ENCODE data around the gene NAA50. TPM values are rescaled to one million over a fixed set of nuclear protein-coding genes. Genes with fewer than 3 reads are reported as not detected.
A peak's percentile ranks its signal among the peaks of the same experiment; 100 is the strongest.

The NAA50 gene
- total RNA-seq, 4 donors from 2014 or later, result 127 to 172 (median 147) TPM

GRCh38 chr3:113744941-113745755 is 901 bp downstream of the NAA50 start:
- peak; percentile 54 for ATAC-seq
- H3K27ac ChIP-seq, result peak overlapping the region; percentile 90 to 97 (median 96)
- no peak for TF ChIP-seq EP300 (IDR thresholded peaks at IDR 0.05)
- TF ChIP-seq POLR2AphosphoS5 (IDR thresholded peaks at IDR 0.05), result peak; percentile 77
- peak; percentile 33 to 76 (median 66) for TF ChIP-seq CTCF (IDR thresholded peaks at IDR 0.05)
- no peak for TF ChIP-seq POLR2A (IDR thresholded peaks at IDR 0.05)
- H3K4me1 ChIP-seq, result peaks cover 12 to 76% (median 18%) of the 10 kb centered on the region in 3 donors
- WGBS, 2 donors (ENCODE audit: low coverage in 1 of 2), result 0 to 1% methylated on average over 15 to 26 of the region's 35 CpGs
- H3K9me3 ChIP-seq, result no peaks in the 10 kb centered on the region
- no peaks in the 10 kb centered on the region for H3K27me3 ChIP-seq
- peak overlapping the region; percentile 79 to 83 for H3K4me3 ChIP-seq
- no peaks in the 10 kb centered on the region for H3K36me3 ChIP-seq

DNA sequence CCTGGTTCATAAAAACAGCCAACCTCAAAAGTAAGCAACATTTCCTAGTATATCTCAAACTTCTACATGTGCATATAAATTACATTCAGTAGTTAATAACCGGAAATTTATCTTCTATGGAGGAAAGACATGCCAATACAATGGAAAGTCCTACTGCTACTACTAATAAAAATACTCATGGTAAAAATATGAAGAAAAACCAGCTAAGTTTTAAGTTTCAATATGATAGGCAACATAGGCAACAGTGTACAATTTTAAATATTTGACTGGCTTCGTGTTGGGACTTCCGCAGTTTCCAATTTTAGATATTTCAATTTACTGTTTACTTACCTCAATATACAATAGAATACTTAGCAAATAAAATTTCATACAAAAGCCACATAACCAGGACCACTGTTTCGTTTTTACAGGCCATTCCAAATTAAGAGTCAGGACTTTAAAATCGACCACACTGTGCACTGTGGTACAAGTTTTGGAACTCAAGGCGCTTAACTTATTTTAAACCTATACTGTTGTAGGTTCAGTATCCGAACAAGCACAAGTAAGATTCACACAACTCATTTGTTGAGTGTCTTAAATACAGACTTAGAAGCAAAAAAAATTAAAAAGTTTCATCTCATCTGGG is 2.9 kb downstream of the NAA50 start:
- 59 to 71% methylated on average over 7 of the region's 7 CpGs for WGBS, 2 donors (ENCODE audit: low coverage in 1 of 2)
- no peak for ATAC-seq
- Histone ChIP-seq H3K4me3 (no peak overlapping the region), H3K4me1 (peaks cover 12 to 76% (median 17%) of the 10 kb centered on the region in 3 donors), H3K36me3 (no peaks in the 10 kb centered on the region), H3K27me3 (no peaks in the 10 kb centered on the region), H3K27ac (no peak overlapping the region), H3K9me3 (no peaks in the 10 kb centered on the region)
- TF ChIP-seq EP300 (IDR thresholded peaks at IDR 0.05) (no peak), POLR2AphosphoS5 (IDR thresholded peaks at IDR 0.05) (no peak), POLR2A (IDR thresholded peaks at IDR 0.05) (no peak)

GRCh38 chr3:113741620-113742019 is 4.4 kb downstream of the NAA50 start:
- peaks cover 11 to 82% (median 14%) of the 10 kb centered on the region in 3 donors for H3K4me1 ChIP-seq
- WGBS, 2 donors (ENCODE audit: low coverage in 1 of 2), result 71 to 86% methylated on average over 1 of the region's 1 CpG
- H3K36me3 ChIP-seq, result no peaks in the 10 kb centered on the region
- no peaks in the 10 kb centered on the region for H3K9me3 ChIP-seq
- no peak for ATAC-seq
- H3K27ac ChIP-seq, result no peak overlapping the region
- TF ChIP-seq POLR2AphosphoS5 (IDR thresholded peaks at IDR 0.05) (no peak), EP300 (IDR thresholded peaks at IDR 0.05) (no peak), CTCF (IDR thresholded peaks at IDR 0.05) (no peak), POLR2A (IDR thresholded peaks at IDR 0.05) (no peak)
- H3K4me3 ChIP-seq, result no peak overlapping the region
- no peaks in the 10 kb centered on the region for H3K27me3 ChIP-seq

GRCh38 chr3:113741086-113741485 is 5.0 kb downstream of the NAA50 start:
- TF ChIP-seq POLR2AphosphoS5 (IDR thresholded peaks at IDR 0.05) (no peak), POLR2A (IDR thresholded peaks at IDR 0.05) (no peak), EP300 (IDR thresholded peaks at IDR 0.05) (no peak), CTCF (IDR thresholded peaks at IDR 0.05) (no peak)
- Histone ChIP-seq H3K4me3 (no peak overlapping the region), H3K9me3 (no peaks in the 10 kb centered on the region), H3K27ac (no peak overlapping the region), H3K4me1 (peaks cover 12 to 87% (median 16%) of the 10 kb centered on the region in 3 donors), H3K27me3 (no peaks in the 10 kb centered on the region), H3K36me3 (no peaks in the 10 kb centered on the region)
- WGBS, 2 donors (ENCODE audit: low coverage in 1 of 2), result 54 to 72% methylated on average over 4 to 5 of the region's 5 CpGs
- no peak for ATAC-seq

DNA sequence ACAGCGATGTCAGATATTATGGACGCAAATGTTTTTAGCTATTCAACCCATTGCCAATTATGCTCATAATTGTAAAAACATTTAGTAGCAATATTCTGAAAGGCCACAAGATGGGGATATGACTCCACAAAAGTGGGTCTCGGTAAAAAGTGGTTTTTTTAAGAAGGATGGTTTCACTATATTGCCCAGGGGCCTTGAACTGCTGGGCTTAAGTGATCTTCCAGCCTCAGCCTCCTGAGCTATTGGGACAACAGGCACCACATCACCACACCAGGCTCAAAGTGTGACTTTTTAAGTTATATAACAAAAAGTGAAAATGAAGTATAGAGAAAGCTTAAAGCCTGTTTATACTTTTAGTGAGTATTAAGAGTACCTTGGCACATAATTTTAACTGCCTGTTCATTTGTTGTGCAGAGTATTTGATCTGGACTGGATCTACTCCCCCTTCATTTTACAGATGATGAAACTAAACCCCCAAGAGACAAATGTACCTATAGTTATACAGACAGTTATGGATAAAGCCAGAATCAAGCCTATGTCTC is 9.4 kb downstream of the NAA50 start:
- H3K4me3 ChIP-seq, result no peak overlapping the region
- no peaks in the 10 kb centered on the region for H3K9me3 ChIP-seq
- peaks cover 4 to 87% (median 13%) of the 10 kb centered on the region in 3 donors for H3K4me1 ChIP-seq
- 3 to 6% methylated on average over 3 of the region's 3 CpGs for WGBS, 2 donors (ENCODE audit: low coverage in 1 of 2)
- TF ChIP-seq POLR2AphosphoS5 (IDR thresholded peaks at IDR 0.05) (no peak), EP300 (IDR thresholded peaks at IDR 0.05) (no peak), CTCF (IDR thresholded peaks at IDR 0.05) (peak; percentile 48 to 76 (median 72))
- no peaks in the 10 kb centered on the region for H3K36me3 ChIP-seq
- H3K27ac ChIP-seq, result peak overlapping the region in 3 of 4 donors; percentile 7 to 18 (median 14)
- H3K27me3 ChIP-seq, result no peaks in the 10 kb centered on the region
- peak; percentile 69 for ATAC-seq
